KMS-11 (cell line): ENCODE results near the gene OPTN.

Source experiments
- H2AFZ ChIP-seq: fragments of 200-600 bp; sonication (generic); 2 replicates; pipeline ENCODE4 v1.6.1; 2016; ENCODE audit warnings: antibody characterized with exemption, mixed run types, low read depth
- H3K27ac ChIP-seq: fragments of 200-600 bp; sonication (generic); 2 replicates; pipeline ENCODE4 v1.6.1; 2016; ENCODE audit warnings: mild to moderate bottlenecking, mixed run types
- H3K27me3 ChIP-seq: fragments of 200-600 bp; sonication (generic); 2 replicates; pipeline ENCODE4 v1.6.1; 2017; ENCODE audit warnings: mild to moderate bottlenecking, low read depth, mixed run types, moderate library complexity; ENCODE audit not compliant: insufficient read depth
- H3K36me3 ChIP-seq: fragments of 200-600 bp; sonication (generic); 2 replicates; pipeline ENCODE4 v1.6.1; 2017; ENCODE audit warnings: mild to moderate bottlenecking, mixed run types; ENCODE audit not compliant: insufficient read depth
- H3K4me1 ChIP-seq: fragments of 200-600 bp; sonication (generic); 2 replicates; pipeline ENCODE4 v1.6.1; 2016; ENCODE audit warnings: mild to moderate bottlenecking, low read depth, mixed run types; ENCODE audit not compliant: poor library complexity, severe bottlenecking
- H3K4me2 ChIP-seq: fragments of 200-600 bp; sonication (generic); 2 replicates; pipeline ENCODE4 v1.7.0; 2016; ENCODE audit warnings: mild to moderate bottlenecking, mixed run types
- H3K4me3 ChIP-seq: fragments of 200-600 bp; sonication (generic); IDR thresholded peaks from 2 replicates; pipeline ENCODE4 v1.6.1; 2017; ENCODE audit warnings: low read depth, low read length, mixed read lengths; ENCODE audit not compliant: insufficient read depth
- H3K79me2 ChIP-seq: fragments of 200-600 bp; sonication (generic); 2 replicates; pipeline ENCODE4 v1.6.1; 2016; ENCODE audit warnings: low read depth, mixed run types; ENCODE audit not compliant: insufficient read depth
- H3K9ac ChIP-seq: fragments of 200-600 bp; sonication (generic); 2 replicates; pipeline ENCODE4 v1.6.1; 2016; ENCODE audit warnings: mild to moderate bottlenecking, mixed run types
- H4K20me1 ChIP-seq: fragments of 200-600 bp; sonication (generic); 2 replicates; pipeline ENCODE4 v1.6.1; 2016; ENCODE audit warnings: mild to moderate bottlenecking, mixed run types; ENCODE audit not compliant: insufficient read depth
- CTCF ChIP-seq: fragments of 200-600 bp; sonication (generic); conservative IDR thresholded peaks from 2 replicates; pipeline ENCODE4 v1.6.1; 2017; ENCODE audit warnings: low read depth, mild to moderate bottlenecking, antibody characterized with exemption, low read length, moderate library complexity, mixed read lengths

Gene OPTN

DNA sequence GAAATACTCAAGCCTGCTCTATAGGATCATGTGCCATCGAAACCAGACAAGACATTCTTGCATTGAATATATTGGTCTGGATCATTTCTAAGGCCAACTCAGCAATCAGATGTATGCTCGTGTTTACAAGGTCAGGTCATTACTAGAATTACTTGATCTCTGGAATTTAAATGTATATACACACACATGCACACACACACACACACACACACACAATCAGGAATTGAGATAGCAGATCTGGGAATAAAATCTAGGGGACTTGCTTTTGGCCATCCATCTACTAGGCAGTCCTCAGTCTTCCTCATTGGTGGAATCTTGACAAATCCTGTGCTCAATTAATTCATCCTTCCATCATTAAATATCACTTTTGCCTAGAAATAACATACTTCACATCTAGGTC lies 3.6 kb downstream of the OPTN start:
- H3K4me3 ChIP-seq = no peak overlapping the region
- no peaks in the 10 kb centered on the region for H4K20me1 ChIP-seq
- H3K9ac ChIP-seq = no peak overlapping the region
- no peak overlapping the region for H2AFZ ChIP-seq
- peaks cover 9% of the 10 kb centered on the region; the same call in 1 of the 2 replicates for H3K79me2 ChIP-seq
- H3K36me3 ChIP-seq = no peaks in the 10 kb centered on the region
- no peak overlapping the region for H3K4me2 ChIP-seq
- no peaks in the 10 kb centered on the region for H3K27me3 ChIP-seq
- H3K27ac ChIP-seq = no peak overlapping the region
- H3K4me1 ChIP-seq = peaks cover 31% of the 10 kb centered on the region
- no peak for TF ChIP-seq CTCF

GRCh38 chr10:13104697-13105096 lies 4.7 kb downstream of the OPTN start:
- Histone ChIP-seq H3K36me3 (no peaks in the 10 kb centered on the region), H4K20me1 (no peaks in the 10 kb centered on the region), H3K27ac (no peak overlapping the region), H3K4me1 (peaks cover 26% of the 10 kb centered on the region), H3K9ac (no peak overlapping the region), H3K4me3 (no peak overlapping the region), H2AFZ (no peak overlapping the region), H3K4me2 (no peak overlapping the region), H3K79me2 (peaks cover 9% of the 10 kb centered on the region; the same call in 1 of the 2 replicates), H3K27me3 (no peaks in the 10 kb centered on the region)
- no peak for TF ChIP-seq CTCF

DNA sequence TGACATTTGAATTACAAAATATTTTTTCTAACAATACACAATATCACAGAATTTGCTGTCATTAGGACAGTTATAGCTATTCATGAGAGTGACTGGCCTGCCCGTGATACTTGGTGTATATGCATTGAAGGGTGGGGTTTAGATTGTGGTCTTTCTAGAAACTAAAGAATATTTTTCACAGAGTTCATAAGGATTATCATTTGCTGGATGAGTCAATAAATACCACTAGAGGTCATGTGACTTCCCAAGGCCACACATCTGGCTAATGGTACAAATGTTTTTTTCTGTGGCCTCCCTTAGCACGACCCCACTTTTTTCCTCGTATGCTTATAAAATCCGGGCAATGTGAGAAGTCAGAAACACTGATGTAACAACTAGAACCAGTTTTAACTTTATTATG lies 5.2 kb downstream of the OPTN start:
- H3K9ac ChIP-seq = no peak overlapping the region
- H3K4me3 ChIP-seq = no peak overlapping the region
- no peak overlapping the region for H3K4me2 ChIP-seq
- H2AFZ ChIP-seq = no peak overlapping the region
- no peaks in the 10 kb centered on the region for H3K27me3 ChIP-seq
- peaks cover 9% of the 10 kb centered on the region; the same call in 1 of the 2 replicates for H3K79me2 ChIP-seq
- no peaks in the 10 kb centered on the region for H3K36me3 ChIP-seq
- no peak overlapping the region for H3K27ac ChIP-seq
- TF ChIP-seq CTCF = no peak
- H3K4me1 ChIP-seq = peaks cover 26% of the 10 kb centered on the region
- H4K20me1 ChIP-seq = no peaks in the 10 kb centered on the region

GRCh38 chr10:13106387-13107045 lies 6.6 kb downstream of the OPTN start:
- no peak overlapping the region for H2AFZ ChIP-seq
- no peak overlapping the region for H3K27ac ChIP-seq
- H3K4me3 ChIP-seq = no peak overlapping the region
- H3K4me1 ChIP-seq = peaks cover 24% of the 10 kb centered on the region
- no peak overlapping the region for H3K9ac ChIP-seq
- no peaks in the 10 kb centered on the region for H3K36me3 ChIP-seq
- no peak for TF ChIP-seq CTCF
- peaks cover 9% of the 10 kb centered on the region; the same call in 1 of the 2 replicates for H3K79me2 ChIP-seq
- H3K4me2 ChIP-seq = no peak overlapping the region
- no peaks in the 10 kb centered on the region for H4K20me1 ChIP-seq
- H3K27me3 ChIP-seq = no peaks in the 10 kb centered on the region
